Daoy (cell line): ENCODE data around the gene IFNL4. TPM values are rescaled to one million over a fixed set of nuclear protein-coding genes. Genes with fewer than 3 reads are reported as not detected.
"Not testable (repeated sequence)": the region's sequence is repeated elsewhere in the genome, so short reads cannot be mapped to it uniquely, and the experiment has no call there.

ENCODE experiments used
- DNase-seq: peaks from one replicate; pipeline ENCODE4 v3.0.0-alpha.2; 2015; ENCODE audit warnings: low read depth
- total RNA-seq: library from RNA; depleted of rRNA; stranded (reverse); fragments of >200 nt; shearing (Covaris generic); gene quantifications from 2 replicates; pipeline ENCODE4 v1.2.3, GENCODE V29; 2014

Gene IFNL4
- total RNA-seq, 1 experiment from 2014 or later: not detected

DNA sequence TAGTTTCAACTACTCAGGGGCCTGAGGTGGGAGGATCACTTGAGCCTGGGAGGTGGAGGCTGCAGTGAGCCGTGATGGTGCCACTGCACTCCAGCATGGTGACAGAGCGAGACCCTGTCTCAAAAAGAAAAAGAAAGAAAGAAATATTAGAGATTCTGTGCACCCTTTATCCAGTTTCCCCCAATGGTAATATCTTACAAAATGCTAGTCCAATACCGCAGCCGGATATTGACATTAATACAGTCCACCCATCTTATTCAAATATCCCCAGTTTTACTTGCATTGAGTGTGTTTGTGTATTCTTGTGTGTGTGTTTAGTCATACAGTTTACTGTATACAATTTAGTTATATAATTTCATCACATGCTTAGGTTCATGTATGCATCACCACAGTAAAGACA, 8.6 kb upstream of the IFNL4 start:
- no peak for DNase-seq

DNA sequence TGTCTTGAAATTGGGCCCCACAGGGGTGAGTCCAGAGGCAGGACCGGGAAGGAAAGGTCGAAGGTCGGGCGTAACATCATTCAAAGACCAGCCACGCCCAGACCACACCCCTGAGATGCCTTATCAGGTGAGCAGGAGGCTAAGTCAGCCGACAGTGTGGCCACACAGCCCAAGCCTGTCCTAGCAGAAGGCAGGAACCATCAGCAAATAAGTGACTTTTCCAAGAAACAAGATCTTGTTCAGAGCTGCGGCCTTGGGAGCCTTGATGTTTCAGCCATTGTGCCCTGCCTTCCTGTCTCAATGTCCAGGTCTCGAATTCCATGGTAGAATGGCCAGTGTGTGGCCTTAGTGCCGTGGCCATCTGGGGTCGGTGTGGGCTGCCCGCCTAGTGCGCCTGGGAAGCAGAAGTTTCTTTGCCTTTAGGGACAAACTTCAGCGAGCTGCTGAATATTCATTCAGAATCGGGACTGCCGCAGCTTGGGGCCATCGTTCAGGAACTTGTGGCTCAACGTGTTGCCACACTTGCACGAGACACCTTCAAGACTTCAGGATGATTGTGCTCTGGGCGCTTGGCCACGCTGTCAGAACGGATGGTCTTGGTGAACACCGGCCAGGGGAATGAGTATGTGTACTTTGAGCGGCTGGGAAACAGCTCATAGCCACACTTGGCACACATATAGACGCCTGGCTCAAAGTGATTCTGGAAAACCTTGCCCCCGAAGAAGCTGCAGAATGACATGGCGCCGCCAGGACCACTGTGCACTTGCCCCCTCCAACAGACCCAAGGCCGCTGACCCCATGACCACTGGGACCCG, 6.1 kb upstream of the IFNL4 start:
- no peak for DNase-seq

DNA sequence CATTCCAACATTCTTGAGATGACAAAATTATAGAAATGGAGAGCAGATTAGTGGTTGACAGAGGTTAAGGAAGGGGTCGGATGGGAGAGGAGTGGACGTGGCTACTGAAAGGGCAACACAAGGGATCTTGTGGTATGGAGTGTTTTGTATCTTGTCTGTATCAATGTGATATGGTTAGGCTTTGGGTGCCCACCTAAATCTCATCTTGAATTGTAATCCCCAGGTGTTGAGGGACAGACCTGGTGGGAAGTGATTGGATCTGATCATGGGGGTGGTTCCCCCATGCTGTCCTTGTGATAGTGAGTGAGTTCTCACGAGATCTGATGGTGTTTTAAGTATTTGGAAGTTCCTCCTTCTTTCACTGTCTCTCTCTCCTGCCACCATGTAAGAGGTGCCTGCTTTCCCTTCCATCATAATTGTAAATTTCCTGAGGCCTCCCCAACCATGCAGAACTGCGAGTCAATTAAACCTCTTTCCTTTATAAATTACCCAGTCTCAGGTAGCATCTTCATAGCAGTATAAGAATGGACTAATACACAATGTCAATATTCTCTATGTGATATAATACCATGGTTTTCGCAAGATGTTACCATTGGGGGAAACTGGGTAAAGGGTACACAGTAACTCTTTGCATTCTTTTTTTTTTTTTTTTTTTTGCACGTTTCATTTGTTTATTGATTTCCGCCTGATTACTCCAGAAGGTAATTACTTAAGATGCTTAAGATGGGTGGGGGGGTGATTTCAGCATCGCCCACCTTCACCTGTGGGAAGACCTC, 4.9 kb upstream of the IFNL4 start:
- no peak for DNase-seq

DNA sequence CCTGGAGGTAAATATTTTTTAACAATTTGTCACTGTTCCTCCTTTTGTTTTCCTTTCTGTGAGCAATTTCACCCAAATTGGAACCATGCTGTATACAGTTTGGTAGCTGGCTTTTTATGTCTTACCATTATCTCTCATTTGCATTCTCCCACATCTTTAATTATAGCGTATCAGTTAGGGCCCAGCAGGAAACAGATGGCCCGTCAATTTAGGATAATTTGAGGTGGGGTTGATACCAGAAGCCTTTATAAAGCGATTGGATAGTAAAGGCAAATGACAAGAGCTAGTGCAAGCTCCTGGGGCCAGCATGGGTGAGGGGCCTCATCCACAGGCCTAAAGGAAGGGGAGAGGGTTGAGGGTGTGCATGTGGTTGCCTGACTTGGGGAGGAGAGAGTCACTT, 3.8 kb upstream of the IFNL4 start:
- DNase-seq: no peak

DNA sequence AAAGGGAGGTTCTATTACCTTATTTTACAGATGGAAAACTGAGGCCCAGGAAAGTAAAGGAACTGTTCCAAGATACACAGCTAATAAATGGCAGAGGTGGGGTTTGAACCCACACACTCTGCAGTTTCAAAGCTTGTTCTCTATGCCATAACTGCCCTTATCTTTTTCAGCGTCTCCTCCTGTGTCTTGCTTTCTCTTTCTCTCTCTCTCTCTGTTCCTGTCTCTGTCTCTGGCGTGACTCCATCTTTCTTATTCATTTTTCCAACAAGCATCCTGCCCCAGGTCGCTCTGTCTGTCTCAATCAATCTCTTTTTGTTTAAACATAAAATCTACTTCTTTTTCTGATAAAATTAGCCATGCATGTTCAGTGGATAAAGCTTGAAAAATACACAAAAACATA, 3.2 kb upstream of the IFNL4 start:
- no peak for DNase-seq

DNA sequence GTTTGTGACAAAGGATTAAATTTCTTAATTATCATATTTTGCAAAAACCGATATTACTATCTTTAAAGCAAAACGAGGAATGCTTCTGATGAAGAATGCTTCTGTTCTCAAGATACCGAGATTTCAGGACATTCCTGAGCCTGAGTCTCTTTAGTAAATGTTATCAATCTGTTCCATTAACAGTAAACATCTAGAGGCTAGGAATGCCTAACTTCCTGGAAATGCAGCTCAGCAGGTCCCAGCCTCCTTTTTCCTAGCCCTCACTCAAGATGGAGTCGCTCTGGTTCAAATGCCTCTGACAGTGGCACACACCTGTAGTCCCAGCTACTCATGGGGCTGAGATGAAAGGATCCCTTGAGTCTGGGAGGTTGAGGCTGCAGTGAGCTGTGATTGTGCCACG, 2.4 kb upstream of the IFNL4 start:
- no peak for DNase-seq

DNA sequence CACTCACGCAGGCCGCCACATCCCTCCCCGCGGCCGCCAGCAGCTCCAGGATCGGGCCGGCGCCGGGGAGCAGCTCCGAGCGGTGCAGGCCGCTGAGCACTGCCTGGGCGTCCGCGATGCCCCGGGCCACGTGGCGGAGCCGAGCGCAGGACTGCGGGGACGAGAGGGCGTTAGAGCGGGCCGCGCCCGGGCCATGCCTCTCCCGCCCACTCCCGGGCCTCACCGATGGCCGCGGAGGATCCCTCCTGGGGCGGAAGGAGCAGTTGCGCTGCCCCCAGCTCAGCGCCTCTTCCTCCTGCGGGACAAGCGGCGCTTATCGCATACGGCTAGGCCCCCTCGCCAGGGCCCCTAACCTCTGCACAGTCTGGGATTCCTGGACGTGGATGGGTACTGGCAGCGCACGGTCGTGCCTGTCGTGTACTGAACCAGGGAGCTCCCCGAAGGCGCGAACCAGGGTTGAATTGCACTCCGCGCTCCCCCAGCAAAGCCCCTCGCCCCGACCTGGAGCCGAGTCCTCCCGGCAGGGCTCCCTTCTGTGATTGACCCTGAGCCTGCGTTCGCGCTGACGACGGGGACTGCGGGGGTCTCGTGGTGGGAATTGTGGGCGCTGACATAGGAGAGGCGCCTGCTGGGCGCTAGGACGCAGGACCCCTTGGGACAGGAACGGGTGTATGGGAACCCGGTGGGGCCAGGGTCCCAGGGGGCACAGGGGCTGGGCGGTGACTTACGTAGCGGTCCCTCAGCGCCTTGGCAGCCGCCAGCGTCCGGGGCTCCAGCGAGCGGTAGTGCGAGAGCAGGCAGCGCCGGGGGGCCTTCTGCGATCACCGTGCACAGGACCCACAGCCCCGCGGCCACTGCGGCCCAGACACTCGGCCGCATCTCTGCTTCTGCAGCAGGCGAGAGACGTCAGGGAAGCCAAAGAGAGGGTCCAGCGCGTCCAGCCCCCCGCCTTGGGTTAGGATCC, 673 bp downstream of the IFNL4 start:
- peak; percentile 33 for DNase-seq

DNA sequence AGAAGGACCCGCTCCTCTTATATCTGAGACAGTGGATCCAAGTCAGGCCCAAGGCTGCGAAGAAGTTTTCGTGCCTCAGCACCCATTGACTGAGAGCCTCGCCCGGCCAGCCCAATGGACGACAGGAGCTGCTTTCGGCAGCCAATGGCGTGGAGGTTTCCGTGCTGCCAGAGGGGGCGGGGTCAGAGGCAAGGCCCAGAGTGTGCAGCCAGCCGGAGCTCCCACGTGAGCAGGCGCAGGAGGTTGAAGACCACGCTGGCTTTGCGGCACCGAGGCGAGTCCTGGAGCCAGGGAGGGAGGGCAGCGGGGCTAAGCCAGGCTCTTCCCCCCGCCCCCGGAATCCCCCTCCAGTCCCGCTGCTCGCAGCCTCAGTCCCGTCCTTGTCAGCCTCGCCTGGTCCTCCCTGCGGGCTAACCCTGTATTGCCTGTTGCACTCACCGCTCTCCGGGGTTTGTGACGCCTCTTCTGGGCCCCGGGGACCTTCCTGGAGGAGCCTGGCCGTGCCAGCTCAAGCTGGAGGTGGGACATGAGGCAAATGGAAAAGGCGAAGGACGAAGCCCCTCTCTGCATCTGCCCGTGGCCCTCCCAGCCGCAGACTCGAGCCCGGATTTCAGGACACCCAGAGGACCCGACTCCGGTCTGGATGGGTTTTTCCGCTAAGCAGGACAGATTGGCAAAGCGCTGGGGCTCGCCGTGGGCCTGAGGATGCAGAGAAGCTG, 1.5 kb downstream of the IFNL4 start:
- peak; percentile 62 for DNase-seq

DNA sequence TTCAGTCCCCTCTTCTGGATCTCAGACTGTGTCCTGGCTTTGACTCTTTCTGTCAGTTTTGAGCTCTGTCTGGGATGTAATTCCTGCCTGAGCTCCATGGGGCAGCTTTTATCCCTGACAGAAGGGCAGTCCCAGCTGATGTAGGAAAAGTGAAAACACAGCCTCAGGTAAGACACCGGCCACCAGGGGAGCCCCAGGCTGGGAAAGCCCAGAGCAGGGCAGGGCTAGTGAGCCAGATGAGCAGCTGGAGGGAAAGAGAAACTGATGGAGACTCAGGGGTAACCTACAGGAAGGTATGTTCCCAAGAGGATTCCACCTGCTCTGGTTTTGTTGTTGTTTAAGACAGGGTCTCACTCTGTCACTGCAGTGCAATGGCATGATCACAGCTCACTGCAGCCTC, 3.5 kb downstream of the IFNL4 start:
- not testable (repeated sequence) for DNase-seq

DNA sequence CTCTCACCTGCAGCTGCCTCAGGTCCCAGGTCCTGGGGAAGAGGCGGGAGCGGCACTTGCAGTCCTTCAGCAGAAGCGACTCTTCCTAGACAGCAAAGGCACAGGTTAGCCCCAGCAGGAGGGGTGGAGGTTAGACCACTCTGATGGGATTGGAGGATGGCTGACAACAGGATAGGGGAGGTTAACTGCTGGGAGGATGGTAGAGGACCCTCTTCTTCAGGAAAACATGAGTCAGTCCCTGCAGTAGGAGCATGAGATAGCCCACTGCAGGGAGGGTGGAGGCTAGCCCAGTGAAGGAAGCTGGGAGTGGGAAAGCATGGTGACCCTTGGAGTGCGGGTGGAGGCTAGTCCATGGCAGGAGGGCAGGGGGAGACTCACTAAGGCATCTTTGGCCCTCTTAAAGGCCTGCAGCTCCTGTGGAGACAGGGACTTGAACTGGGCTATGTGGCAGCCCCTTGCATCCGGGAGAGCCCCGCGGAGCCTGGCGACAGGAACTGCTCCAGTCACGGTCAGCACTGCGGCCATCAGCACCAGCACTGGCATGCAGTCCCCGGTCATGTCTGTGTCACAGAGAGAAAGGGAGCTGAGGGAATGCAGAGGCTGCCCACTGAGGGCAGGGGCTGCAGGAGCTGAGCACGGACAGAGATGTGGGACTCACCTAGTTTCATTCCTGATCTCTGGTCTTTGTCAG, 4.1 kb downstream of the IFNL4 start, which contains the start of gene IFNL3:
IFNL3 (minus strand) TSS at position 597 of the 691 bp plus-strand sequence; CDS start at position 558, 39 bp downstream.
- not testable (repeated sequence) for DNase-seq

DNA sequence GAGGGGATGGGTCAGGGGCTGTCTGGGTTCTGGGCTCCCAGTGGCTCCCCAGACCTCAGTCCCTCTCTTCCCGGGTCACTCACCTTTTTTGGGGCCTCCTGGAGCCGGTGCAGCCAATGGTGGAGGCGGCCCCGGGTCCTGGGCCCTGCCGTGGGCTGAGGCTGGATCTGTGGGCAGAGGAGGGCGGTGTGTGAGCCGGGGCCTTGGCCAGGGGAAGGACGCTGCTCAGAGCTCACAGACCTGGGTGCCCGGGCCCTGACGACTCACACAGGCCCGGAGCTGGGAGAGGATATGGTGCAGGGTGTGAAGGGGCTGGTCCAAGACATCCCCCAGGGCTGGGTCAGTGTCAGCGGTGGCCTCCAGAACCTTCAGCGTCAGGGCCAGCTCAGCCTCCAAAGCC, 4.9 kb downstream of the IFNL4 start:
- DNase-seq: not testable (repeated sequence)

DNA sequence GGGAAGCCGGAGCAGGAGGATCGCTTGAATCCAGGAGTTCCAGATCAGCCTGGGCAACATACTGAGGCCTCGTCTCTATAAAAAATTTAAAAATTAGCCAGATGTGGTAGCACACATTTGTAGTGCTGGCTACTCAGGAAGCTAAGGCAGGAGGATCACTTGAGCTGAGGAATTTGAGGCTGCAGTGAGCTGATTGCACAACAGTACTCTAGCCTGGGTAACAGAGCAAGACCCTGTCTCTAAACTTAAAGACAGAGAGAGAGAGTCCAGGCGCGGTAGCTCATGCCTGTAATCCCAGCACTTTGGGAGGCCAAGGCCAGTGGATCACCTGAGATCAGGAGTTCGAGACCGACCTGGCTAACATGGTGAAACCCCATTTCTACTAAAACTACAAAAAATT, 8.2 kb downstream of the IFNL4 start:
- no peak for DNase-seq

DNA sequence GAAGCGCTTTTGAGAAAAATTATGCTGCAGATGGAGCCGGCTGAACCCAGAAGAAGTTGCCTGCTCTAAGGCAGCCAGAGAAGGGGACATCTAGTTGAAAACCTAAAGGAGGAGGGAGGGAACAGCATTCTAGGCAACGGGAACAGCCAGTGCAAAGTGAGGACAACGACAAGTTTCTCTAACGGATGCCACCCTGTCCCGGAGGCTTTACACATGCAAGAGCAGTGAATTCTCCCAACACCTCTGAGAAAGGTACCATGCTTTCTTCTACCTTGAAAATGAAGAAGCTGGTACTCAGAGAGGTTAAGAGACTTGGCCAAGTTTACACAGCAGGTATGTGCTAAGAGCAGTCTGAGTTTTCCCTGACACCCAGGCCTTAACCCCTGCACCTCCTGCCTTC, 9.7 kb downstream of the IFNL4 start:
- DNase-seq: no peak

DNA sequence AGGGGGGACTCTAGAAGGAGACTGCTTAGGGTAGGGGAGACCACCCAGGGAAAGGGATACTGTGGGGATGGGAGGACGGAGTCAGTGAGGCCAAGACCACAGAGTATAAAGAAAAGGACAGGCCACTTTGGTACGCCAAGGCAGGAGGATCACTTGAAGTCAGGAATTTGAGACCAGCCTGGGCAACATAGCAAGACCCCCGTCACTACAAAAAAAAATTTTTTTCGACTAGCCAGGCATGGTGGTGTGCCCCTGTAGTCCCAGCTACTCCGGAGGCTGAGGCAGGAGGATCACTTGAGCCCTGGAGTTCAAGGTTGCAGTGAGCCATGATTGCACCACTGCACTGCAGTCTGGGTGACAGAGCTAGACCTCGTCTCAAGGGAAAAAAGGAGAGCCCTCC, 10.4 kb downstream of the IFNL4 start:
- no peak for DNase-seq

DNA sequence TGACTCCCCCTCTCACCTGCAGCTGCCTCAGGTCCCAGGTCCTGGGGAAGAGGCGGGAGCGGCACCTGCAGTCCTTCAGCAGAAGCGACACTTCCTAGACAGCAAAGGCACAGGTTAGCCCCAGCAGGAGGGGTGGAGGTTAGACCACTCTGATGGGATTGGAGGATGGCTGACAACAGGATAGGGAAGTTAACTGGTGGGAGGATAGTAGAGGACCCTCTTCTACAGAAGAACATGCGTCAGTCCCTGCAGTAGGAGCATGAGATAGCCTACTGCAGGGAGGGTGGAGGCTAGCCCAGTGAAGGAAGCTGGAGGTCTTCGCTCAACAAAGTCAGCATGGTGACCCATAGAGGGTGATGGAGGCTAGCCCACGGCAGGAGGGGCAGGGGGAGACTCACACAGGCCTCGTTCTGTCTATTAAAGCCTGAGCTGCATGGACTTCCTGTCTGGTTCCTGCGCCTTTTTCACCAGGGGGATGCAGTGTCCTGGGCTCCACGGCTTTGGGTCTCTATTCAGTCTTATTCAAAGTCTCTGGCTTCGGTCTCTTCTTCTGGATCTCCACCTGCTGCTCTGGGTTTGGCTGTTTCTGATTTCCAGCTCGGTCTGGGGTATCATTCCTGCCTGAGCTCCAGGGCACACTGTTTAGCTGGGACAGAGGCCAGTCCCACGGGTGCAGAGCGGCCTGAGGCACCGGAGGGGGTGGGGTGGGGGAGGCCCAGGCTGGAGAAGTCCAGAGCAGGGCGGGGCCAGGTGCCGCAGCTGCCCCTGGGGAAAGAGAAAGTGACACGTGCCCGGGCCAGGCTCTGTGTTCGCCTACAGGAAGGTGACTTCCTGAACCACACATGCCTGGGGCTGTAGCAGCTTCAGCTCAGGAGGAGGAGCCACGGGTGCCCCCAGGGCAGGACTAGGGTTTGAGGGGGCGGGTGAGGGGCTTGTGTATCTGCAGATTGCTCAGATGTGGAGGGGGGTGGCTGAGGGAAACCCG, 11.2 kb downstream of the IFNL4 start:
- DNase-seq: peak; percentile 38

DNA sequence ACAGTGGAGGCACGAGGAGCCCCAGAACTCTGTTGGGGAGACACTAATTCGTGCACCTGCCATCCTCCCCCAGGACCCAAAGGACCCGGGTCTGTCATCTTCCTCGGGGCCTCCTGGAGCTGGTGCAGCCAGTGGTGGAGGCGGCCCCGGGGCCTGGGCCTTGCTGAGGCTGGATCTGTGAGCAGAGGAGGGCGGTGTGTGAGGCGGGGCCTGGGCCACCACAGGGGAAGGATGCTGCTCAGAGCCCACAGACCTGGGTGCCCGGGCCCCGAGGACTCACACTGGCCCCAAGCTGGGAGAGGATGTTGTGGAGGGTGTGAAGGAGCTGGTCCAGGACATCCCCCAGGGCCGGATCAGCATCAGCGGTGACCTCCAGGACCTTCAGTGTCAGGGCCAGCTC, 12.1 kb downstream of the IFNL4 start:
- DNase-seq: no peak

DNA sequence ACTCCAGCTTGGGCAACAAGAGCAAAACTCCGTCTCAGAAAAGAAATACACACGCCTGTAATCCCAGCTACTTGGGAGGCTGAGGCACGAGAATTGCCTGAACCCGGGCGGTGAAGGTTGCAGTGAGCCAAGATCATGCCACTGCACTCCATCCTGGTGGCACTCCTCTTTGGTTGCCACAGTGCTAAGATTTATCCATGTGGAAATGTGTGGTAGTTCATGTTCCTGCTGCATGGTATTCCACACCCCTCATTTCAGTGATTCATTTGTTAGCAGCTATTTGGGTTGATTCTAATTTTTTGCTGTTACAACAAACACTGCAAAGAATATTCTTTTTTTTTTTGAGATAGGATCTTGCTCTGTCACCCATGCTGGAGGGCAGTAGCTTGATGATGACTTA, 15.9 kb downstream of the IFNL4 start:
- DNase-seq: no peak

DNA sequence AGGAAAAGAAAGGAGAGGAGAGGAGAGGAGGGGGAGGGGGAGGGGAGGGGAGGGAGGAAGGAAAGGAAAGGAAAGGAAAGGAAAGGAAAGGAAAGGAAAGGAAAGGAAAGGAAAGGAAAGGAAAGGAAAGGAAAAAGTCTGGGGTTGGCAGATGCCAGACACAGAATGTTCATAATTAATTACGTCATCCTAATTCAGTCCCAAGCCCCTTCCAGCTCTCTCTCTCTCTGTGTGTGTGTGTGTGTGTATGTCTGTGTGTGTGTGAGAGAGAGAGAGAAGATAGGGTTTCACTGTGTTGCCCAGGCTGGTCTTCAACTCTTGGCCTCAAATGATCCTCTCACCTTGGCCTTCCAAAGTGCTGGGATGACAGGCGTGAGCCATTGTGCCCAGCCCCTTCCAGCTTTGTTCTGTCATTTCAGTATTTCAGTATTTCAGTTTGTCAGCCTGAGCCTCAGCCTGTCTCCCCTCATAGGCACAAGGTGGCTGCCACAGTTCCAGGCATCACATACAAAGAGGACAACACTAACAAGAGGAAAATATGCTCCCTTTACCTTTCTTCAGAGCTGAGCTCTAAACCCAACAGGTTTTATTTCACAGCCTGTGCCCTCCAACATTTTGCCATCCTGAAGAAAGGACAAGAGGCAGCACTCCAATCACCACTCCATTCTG, 18.4 kb downstream of the IFNL4 start:
- no peak for DNase-seq

DNA sequence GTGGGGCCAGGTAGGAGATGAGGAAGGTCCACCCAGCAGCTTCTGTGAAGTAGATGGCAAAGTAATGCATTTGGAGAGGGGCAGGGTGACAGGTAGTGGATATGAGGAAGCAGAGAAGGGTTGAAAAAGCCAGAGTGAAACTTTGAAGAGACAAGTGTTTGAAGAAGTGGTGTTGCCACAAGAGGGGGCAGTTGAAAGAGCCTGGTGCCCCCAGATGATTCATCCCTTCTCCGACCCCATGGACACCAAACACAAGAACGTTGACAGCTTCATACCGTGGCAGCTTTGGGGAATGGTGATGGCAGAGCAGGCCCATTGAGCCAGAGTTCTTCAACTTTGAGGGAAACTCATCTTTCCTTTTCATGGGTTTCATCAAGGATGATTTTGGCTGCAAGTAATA, 23.7 kb downstream of the IFNL4 start:
- DNase-seq: peak; percentile 20
